ENCODE data around the gene CFAP100.

Gene CFAP100

GRCh38 chr3:126419886-126420786 is 25.4 kb downstream of the CFAP100 start:
- DNase-seq (ENCODE audit: low read depth in 2 of 2, low spot score in 1 of 2): no peak

- DNase-seq (ENCODE audit: low read depth in 2 of 2, low spot score in 1 of 2): no peak
These were observed 26.9 kb downstream of the CFAP100 start for GRCh38 chr3:126421573-126422119.

- DNase-seq (ENCODE audit: low read depth in 2 of 2, low spot score in 1 of 2): no peak
These were observed 27.4 kb downstream of the CFAP100 start for GRCh38 chr3:126422121-126422520.

GRCh38 chr3:126422571-126423091 is 27.9 kb downstream of the CFAP100 start:
- no peak for DNase-seq (ENCODE audit: low read depth in 2 of 2, low spot score in 1 of 2)

GRCh38 chr3:126423191-126424038 is 28.7 kb downstream of the CFAP100 start:
- DNase-seq (ENCODE audit: low read depth in 2 of 2, low spot score in 1 of 2): no peak

GRCh38 chr3:126424039-126424717 is 29.5 kb downstream of the CFAP100 start:
- DNase-seq (ENCODE audit: low read depth in 2 of 2, low spot score in 1 of 2): no peak

GRCh38 chr3:126424751-126425150 is 30.0 kb downstream of the CFAP100 start:
- no peak for DNase-seq (ENCODE audit: low read depth in 2 of 2, low spot score in 1 of 2)

GRCh38 chr3:126431103-126431534 is 36.4 kb downstream of the CFAP100 start:
- DNase-seq (ENCODE audit: low read depth in 2 of 2, low spot score in 1 of 2): no peak

- no peak for DNase-seq (ENCODE audit: low read depth in 2 of 2, low spot score in 1 of 2)
These were observed 37.8 kb downstream of the CFAP100 start for GRCh38 chr3:126432361-126433104.

GRCh38 chr3:126433105-126433430 is 38.4 kb downstream of the CFAP100 start:
- no peak for DNase-seq (ENCODE audit: low read depth in 2 of 2, low spot score in 1 of 2)

GRCh38 chr3:126433496-126434263 is 39.0 kb downstream of the CFAP100 start:
- no peak for DNase-seq (ENCODE audit: low read depth in 2 of 2, low spot score in 1 of 2)

- DNase-seq (ENCODE audit: low read depth in 2 of 2, low spot score in 1 of 2): no peak
These were observed 39.5 kb downstream of the CFAP100 start for GRCh38 chr3:126434264-126434590.

GRCh38 chr3:126434931-126435411 is 40.3 kb downstream of the CFAP100 start:
- no peak for DNase-seq (ENCODE audit: low read depth in 2 of 2, low spot score in 1 of 2)

- no peak for DNase-seq (ENCODE audit: low read depth in 2 of 2, low spot score in 1 of 2)
These were observed 41.0 kb downstream of the CFAP100 start for GRCh38 chr3:126435456-126436315.

- no peak for DNase-seq (ENCODE audit: low read depth in 2 of 2, low spot score in 1 of 2)
These were observed 42.4 kb downstream of the CFAP100 start for GRCh38 chr3:126436826-126437717.

GRCh38 chr3:126438186-126438585 is 43.5 kb downstream of the CFAP100 start:
- no peak for DNase-seq (ENCODE audit: low read depth in 2 of 2, low spot score in 1 of 2)

GRCh38 chr3:126438746-126439145 is 44.0 kb downstream of the CFAP100 start:
- DNase-seq (ENCODE audit: low read depth in 2 of 2, low spot score in 1 of 2): no peak
